MCF 10A (cell line): ENCODE results near the gene VCL. TPM values are rescaled to one million over a fixed set of nuclear protein-coding genes. Genes with fewer than 3 reads are reported as not detected.

Source experiments
- BruUV-seq: library from RNA; stranded (reverse); fragments of 400-500 nt; replicated peaks from 2 replicates; lab custom pipeline; 2021; lab: Mats Ljungman, UMichigan
- CTCF ChIA-PET: fragments of 300-600 bp; sonication (Branson Sonifier 250); formaldehyde crosslinking; extraction: SDS; loops from one replicate; lab custom pipeline; 2021; ENCODE audit warnings: antibody characterized with exemption, inconsistent platforms; lab: Yijun Ruan, JAX
- POLR2A ChIA-PET: fragments of 300-600, 350-650 bp; sonication (Branson Sonifier 250); formaldehyde crosslinking; extraction: SDS; loops from one replicate; lab custom pipeline; 2020; ENCODE audit warnings: antibody characterized with exemption, inconsistent platforms; lab: Yijun Ruan, JAX
- DNase-seq: peaks from one replicate; pipeline ENCODE4 v3.0.0-alpha.2; 2018; ENCODE audit not compliant: unreplicated experiment
- H3K27ac Mint-ChIP-seq: one replicate; pipeline ENCODE4 v1.8.0; 2022; ENCODE audit warnings: mild to moderate bottlenecking, low read depth, mixed read lengths; ENCODE audit not compliant: unreplicated experiment
- H3K27me3 Mint-ChIP-seq: one replicate; pipeline ENCODE4 v1.8.0; 2022; ENCODE audit warnings: mixed read lengths; ENCODE audit not compliant: insufficient read depth, unreplicated experiment
- H3K36me3 Mint-ChIP-seq: one replicate; pipeline ENCODE4 v1.8.0; 2022; ENCODE audit warnings: mild to moderate bottlenecking, moderate library complexity, mixed read lengths; ENCODE audit not compliant: insufficient read depth, unreplicated experiment
- H3K4me1 Mint-ChIP-seq: one replicate; pipeline ENCODE4 v1.8.0; 2022; ENCODE audit warnings: mixed read lengths; ENCODE audit not compliant: insufficient read depth, unreplicated experiment
- H3K4me3 Mint-ChIP-seq: one replicate; pipeline ENCODE4 v1.8.0; 2022; ENCODE audit warnings: mild to moderate bottlenecking, moderate library complexity, mixed read lengths; ENCODE audit not compliant: unreplicated experiment
- H3K9me3 Mint-ChIP-seq: one replicate; pipeline ENCODE4 v1.8.0; 2022; ENCODE audit warnings: mixed read lengths; ENCODE audit not compliant: unreplicated experiment
- intact Hi-C: fragments of 100-400 bp; cut with micrococcal nuclease; formaldehyde crosslinking; loops from 2 replicates; pipeline ENCODE4 v1.14.1; 2022
- total RNA-seq: library from RNA; stranded (reverse); gene quantifications from 2 replicates; pipeline ENCODE4 v1.2.3, GENCODE V29; 2022
- TF ChIP-seq, protein P1 (sequence below): fragments of 200-600 bp; IDR thresholded peaks from one replicate; pipeline ENCODE4 v1.8.0; 2022; ENCODE audit warnings: antibody characterized with exemption, mild to moderate bottlenecking; ENCODE audit not compliant: unreplicated experiment

VCL gene
- total RNA-seq, 1 experiment from 2014 or later, result 90.2 TPM

DNA sequence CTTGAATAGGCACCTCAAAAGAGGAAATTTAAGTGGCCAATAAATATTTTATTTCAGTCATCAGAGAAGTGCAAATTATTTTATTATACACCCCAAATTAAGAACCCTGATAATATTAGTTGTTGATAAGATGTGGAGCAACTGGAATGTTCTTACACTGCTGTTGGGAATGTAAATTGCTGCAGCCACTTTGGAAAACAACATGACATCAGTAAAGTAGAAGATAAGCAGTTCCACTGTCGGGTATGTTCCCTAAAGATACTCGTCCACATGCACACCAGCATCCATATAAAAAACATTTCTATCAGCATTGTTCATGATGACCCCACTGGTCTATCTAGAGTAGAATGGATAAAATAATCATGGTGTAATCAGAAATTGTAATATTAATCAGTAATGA lies 46.5 kb downstream of the VCL start:
- TF ChIP-seq, protein P1, sequence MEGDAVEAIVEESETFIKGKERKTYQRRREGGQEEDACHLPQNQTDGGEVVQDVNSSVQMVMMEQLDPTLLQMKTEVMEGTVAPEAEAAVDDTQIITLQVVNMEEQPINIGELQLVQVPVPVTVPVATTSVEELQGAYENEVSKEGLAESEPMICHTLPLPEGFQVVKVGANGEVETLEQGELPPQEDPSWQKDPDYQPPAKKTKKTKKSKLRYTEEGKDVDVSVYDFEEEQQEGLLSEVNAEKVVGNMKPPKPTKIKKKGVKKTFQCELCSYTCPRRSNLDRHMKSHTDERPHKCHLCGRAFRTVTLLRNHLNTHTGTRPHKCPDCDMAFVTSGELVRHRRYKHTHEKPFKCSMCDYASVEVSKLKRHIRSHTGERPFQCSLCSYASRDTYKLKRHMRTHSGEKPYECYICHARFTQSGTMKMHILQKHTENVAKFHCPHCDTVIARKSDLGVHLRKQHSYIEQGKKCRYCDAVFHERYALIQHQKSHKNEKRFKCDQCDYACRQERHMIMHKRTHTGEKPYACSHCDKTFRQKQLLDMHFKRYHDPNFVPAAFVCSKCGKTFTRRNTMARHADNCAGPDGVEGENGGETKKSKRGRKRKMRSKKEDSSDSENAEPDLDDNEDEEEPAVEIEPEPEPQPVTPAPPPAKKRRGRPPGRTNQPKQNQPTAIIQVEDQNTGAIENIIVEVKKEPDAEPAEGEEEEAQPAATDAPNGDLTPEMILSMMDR, result no peak
- CTCF ChIA-PET, result no interaction called here
- TSS peak; percentile 27 for BruUV-seq

DNA sequence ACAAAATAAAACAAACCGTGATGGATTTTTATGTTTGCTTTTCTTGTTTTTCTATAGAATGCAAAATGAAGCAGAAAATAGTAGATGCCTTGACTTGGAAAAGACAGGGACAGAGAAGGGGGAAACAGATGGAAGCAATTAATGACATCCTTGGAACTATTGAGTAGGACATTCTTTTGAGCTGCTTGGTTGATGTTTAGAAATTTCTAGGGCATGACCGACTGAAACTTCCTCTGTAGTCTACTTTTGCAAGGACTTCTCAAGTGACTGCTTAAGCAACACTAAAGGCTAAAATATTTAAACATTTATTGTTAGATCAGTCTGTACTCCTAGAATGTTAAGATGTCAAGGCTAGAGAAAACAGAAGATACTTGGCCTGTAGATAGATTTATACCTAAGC lies 49.4 kb downstream of the VCL start:
- H3K4me1 Mint-ChIP-seq, result no peaks in the 10 kb centered on the region
- H3K4me3 Mint-ChIP-seq, result no peak overlapping the region
- BruUV-seq, result no TSS peak

More for the DNA sequence above, 46.5 kb downstream of the VCL start:
- no peaks in the 10 kb centered on the region for H3K9me3 Mint-ChIP-seq
- POLR2A ChIA-PET, result interaction anchor here (0.9 kb wide), 1 partner anchor 146 kb away, joined by 4 read pairs; no protein-coding TSS in a partner anchor
- intact Hi-C loops, result no loop called here
- no peaks in the 10 kb centered on the region for H3K27me3 Mint-ChIP-seq
- no peak overlapping the region for H3K4me3 Mint-ChIP-seq
- no peak for DNase-seq
- H3K36me3 Mint-ChIP-seq, result peaks cover 42% of the 10 kb centered on the region
- H3K27ac Mint-ChIP-seq, result no peak overlapping the region
- peaks cover 11% of the 10 kb centered on the region for H3K4me1 Mint-ChIP-seq

DNA sequence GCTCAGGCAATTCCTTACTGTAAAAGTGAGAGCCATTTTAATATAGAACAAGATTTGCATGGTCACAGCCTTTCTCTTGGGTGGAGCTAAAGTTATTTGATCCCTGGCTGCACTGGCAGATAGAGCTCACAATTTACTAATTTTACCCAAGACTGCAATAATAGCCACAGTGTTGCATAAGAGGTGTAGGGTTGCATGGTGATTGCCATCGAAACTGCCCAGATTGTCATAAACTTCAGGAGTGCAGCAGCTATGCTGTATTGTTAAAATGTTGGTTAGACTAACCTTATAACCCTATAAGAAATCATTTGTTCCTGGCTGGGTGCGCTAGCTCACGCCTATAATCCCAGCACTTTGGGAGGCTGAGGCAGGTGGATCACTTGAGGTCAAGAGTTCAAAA lies 50.0 kb downstream of the VCL start:
- peak overlapping the region; percentile 9 for H3K27ac Mint-ChIP-seq
- peaks cover 47% of the 10 kb centered on the region for H3K36me3 Mint-ChIP-seq
- H3K27me3 Mint-ChIP-seq, result no peaks in the 10 kb centered on the region
- CTCF ChIA-PET, result interaction anchor here (0.7 to 1.1 kb wide), 3 partner anchors 13 to 108 kb away, joined by 3 to 4 read pairs (median 3); no protein-coding TSS in a partner anchor
- no TSS peak for BruUV-seq
- H3K4me3 Mint-ChIP-seq, result no peak overlapping the region
- intact Hi-C loops, result no loop called here
- POLR2A ChIA-PET, result interaction anchor here (1.2 to 1.3 kb wide), 4 partner anchors 9 to 32 kb away, joined by 3 to 6 read pairs (median 4); no protein-coding TSS in a partner anchor
- TF ChIP-seq, protein P1, result no peak
- DNase-seq, result peak; percentile 85
- H3K9me3 Mint-ChIP-seq, result no peaks in the 10 kb centered on the region
- H3K4me1 Mint-ChIP-seq, result no peaks in the 10 kb centered on the region

More for the DNA sequence above, 49.4 kb downstream of the VCL start:
- TF ChIP-seq, protein P1, result no peak
- intact Hi-C loops, result no loop called here
- CTCF ChIA-PET, result interaction anchor here (0.6 to 1.1 kb wide), 4 partner anchors 12 to 108 kb away, joined by 3 to 4 read pairs (median 3); no protein-coding TSS in a partner anchor
- no peak for DNase-seq
- POLR2A ChIA-PET, result interaction anchor here (1.2 to 1.3 kb wide), 4 partner anchors 9 to 33 kb away, joined by 3 to 6 read pairs (median 4); no protein-coding TSS in a partner anchor
- no peaks in the 10 kb centered on the region for H3K27me3 Mint-ChIP-seq
- no peaks in the 10 kb centered on the region for H3K9me3 Mint-ChIP-seq
- peaks cover 47% of the 10 kb centered on the region for H3K36me3 Mint-ChIP-seq
- H3K27ac Mint-ChIP-seq, result peak overlapping the region; percentile 9

DNA sequence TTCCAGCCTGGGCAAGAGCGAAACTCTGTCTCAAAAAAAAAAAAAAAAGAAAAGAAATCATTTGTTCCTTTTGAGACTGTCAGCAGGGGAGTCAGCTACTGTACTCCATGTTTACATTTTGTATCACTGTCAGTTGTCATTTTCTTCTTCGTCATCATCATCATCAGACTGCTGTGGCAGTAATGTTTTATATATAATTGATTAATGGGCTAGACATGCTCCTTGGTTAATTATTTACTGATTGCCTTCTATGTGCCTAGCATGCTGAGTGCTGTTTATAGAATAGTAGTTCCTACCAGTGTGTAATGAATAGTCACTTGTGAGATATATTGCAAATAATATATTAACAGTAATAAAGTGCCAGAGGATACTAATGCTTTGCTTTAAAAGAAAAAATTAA lies 50.5 kb downstream of the VCL start:
- no peak overlapping the region for H3K4me3 Mint-ChIP-seq
- TF ChIP-seq, protein P1, result no peak
- intact Hi-C loops, result no loop called here
- DNase-seq, result no peak
- H3K27ac Mint-ChIP-seq, result no peak overlapping the region
- CTCF ChIA-PET, result interaction anchor here (1.1 kb wide), 1 partner anchor 109 kb away, joined by 4 read pairs; no protein-coding TSS in a partner anchor
- no peaks in the 10 kb centered on the region for H3K27me3 Mint-ChIP-seq
- H3K9me3 Mint-ChIP-seq, result no peaks in the 10 kb centered on the region
- BruUV-seq, result no TSS peak
- no peaks in the 10 kb centered on the region for H3K4me1 Mint-ChIP-seq
- H3K36me3 Mint-ChIP-seq, result peaks cover 41% of the 10 kb centered on the region
- POLR2A ChIA-PET, result interaction anchor here (1.2 to 1.3 kb wide), 3 partner anchors 8 to 32 kb away, joined by 4 to 6 read pairs (median 5); no protein-coding TSS in a partner anchor
